HK-2 (cell line): ENCODE results near the gene AUNIP.

Source experiments
- DNase-seq: peaks from one replicate; pipeline ENCODE4 v3.0.0-alpha.2; 2018; ENCODE audit not compliant: unreplicated experiment

AUNIP gene

DNA sequence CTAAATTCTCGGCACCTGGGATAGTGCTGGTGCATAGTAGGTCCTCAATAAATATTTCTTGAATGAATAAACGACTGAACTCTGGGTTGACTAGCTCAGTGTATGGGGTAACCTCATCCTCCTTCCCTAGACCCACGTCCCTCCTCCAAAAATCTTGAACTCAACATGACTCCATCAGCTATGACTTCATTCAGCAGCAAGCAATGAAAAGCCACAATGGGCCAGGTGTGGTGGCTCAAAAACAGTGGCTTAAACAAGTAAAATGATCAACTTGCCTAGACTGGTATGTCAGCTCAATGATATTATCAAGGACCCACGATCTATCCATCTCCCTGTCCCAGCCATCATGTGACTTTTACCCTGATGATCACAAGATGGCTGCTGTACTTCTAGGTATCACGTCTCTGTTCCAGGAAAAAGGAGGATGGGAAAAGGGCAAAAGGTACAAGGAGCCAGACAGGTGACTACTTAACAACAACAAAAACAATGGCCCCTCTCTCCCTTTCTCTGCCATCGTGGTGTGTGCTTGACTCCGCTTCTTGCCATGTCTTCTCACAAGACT is 29.2 kb upstream of the AUNIP start:
- DNase-seq, result no peak

- no peak for DNase-seq
Observed at GRCh38 chr1:25885602-25886001, 26.3 kb upstream of the AUNIP start.

DNA sequence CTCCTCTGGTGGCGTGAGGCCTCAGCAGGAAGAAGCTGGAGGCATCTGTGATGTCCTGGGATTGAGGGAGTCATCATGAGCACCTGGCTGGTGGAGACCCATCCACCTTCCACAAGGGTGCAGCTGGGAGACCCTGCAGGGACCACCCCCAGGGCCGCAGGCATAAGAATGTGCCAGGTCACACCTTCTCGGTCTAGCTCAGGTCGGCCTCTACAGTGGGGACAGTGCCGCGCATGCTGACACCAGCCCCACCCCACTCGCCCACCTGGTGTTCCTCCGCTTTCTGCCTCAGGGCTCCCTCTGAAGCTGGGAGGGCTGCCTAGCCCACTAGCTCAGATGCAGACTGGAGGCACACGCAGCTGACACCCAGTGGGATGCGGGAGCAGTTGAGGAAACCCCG is 22.0 kb upstream of the AUNIP start:
- DNase-seq, result no peak

GRCh38 chr1:25880518-25880917 is 21.3 kb upstream of the AUNIP start:
- DNase-seq, result no peak

GRCh38 chr1:25879675-25880074 is 20.4 kb upstream of the AUNIP start:
- no peak for DNase-seq

DNA sequence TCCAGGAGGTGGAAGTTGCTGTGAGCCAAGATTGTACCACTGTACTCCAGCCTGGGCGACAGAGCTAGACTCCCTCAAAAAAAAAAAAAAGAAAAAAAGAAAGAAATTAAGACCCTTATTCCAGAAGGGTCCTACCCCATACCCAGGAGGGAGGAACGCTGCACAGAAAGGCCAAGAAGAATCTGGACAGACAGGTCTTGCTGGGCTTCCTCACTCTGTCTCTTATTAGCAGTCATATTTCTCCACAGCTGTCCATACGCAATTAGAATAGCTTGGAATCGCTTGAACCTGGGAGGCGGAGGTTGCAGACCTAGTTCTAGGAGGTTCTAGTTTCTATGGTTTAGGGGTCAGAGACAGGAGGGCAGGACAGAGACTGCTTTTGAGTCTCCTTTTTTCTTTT is 19.4 kb upstream of the AUNIP start:
- DNase-seq, result no peak

- DNase-seq, result no peak
Observed at GRCh38 chr1:25877155-25877554, 17.9 kb upstream of the AUNIP start.

DNA sequence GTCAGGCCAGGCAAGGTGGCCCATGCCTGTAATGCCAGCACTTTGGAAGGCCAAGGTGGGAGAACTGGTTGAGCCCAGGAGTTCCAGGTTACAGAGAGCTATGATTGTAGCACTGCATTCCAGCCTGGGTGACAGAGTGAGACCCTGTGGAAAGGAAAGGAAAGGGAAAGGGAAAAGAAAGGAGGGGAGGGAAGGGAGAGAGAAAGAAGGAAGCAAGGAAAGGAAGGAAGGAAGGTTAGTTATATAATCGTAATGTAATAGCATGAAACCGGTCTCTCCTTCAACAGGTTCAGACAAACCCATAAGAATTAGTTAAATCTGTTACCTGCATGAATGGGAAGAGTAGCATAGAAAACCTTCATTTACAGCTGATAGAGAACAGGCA is 17.4 kb upstream of the AUNIP start:
- no peak for DNase-seq

DNA sequence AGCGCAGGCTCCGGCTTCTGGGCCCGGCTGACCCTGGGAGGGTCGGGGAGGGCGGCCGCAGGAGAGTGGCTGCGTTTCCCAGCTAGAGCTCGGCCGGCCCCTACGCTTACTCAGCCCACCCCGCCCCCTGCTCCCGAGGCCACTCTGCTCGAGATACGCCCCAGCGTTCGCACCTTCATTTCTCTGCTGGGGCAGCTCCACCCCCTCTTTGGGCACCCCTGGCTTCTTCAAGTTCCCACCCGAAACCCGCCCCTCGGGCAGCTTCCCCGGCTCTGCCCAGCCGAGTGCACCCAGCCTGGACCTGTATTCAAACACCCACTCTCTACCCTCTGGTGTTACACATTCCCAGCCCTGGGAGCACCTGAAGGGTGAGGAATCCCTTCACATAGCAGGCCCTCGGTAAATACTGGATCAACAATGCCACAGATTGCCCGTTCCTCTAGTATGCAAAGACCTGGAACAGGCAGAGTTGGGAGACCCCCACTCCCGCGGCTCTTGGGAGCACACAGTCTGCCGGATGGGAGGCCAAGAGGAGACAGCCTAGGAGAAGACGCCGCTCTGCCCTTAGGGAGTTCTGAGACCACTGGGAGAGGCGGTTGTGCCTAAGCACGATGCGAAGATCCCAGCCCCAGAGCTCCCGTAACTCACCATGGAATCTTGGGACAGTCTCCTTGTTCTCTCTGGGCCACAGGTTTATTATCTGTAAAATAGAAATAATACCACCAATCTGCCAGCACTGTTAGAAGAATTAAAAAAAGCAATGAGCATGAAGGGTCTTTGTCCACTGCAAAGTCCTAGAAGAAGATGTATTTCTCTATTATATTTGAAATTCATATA is 16.8 kb upstream of the AUNIP start:
- no peak for DNase-seq

- DNase-seq, result peak; percentile 60
Observed at GRCh38 chr1:25875154-25875855, 16.0 kb upstream of the AUNIP start, which contains the start of gene PAQR7. Gene PAQR7, minus strand, starts transcription at chr1:25875708. Its CDS starts 11,869 bp downstream, at chr1:25863839.

DNA sequence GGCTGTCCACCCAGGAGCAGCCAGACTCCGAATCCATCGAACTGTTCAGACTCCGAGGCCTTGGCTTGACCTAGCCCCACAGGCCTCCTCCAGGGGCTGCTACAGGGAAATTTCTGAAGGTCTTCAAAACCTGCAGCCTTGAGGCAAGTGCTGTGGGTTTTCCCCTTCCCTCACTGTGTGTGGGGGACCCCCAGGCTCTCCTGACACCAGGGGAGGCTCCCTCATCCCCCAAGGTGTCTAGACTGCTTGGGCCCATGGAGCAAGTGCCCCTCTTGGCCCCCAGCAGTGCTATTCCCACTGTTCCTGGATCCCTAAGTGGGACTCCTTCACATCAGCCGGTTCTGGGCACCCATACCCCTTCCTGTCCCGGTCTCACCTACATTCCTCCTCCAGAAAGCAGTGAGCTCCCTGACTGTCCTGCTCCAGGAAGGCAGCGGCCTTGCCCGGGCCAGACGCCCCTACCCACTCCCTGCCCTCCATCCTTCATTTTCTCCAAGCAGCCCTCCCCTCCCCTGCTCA is 15.4 kb upstream of the AUNIP start:
- DNase-seq, result no peak

GRCh38 chr1:25874209-25874608 is 15.0 kb upstream of the AUNIP start:
- no peak for DNase-seq

GRCh38 chr1:25873120-25873519 is 13.9 kb upstream of the AUNIP start:
- DNase-seq, result no peak

DNA sequence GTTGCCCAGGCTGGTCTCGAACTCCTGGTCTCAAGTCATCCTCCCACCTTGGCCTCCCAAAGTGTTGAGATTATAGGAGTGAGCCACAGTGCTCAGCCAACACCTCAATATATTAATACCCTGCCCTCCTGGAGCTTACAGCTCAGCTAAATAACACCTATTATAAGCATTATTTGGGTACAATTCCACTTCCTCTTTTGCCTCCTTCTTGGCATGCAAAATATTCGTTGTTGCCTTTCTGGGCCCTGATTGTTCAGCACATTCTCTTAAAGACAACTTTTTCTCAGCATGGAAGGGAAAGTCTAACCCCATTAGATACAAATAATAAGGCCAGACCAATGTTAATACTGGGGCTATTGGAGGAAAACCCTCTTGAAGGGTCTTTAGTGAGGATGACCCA is 13.5 kb upstream of the AUNIP start:
- no peak for DNase-seq

GRCh38 chr1:25871704-25872494 is 12.6 kb upstream of the AUNIP start:
- no peak for DNase-seq

GRCh38 chr1:25871086-25871703 is 11.9 kb upstream of the AUNIP start:
- no peak for DNase-seq

DNA sequence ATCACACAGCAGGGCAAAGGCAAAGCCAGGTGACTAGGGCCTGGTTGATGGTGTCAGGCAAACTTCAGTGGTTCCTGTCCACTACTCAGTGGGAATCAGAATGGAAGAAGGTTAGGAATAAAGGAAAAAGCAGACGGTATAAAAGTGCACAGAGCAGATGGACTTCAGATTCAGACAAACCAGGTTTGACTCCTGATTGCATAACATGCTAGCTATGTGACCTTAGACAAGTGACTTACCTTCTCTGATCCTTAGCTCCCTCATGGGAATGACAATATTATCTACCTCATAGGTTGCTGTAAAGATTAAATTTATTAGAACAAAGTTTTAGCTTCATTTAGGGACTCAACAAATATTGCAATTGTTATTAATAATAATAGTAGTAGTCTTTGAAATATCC is 11.4 kb upstream of the AUNIP start:
- no peak for DNase-seq

DNA sequence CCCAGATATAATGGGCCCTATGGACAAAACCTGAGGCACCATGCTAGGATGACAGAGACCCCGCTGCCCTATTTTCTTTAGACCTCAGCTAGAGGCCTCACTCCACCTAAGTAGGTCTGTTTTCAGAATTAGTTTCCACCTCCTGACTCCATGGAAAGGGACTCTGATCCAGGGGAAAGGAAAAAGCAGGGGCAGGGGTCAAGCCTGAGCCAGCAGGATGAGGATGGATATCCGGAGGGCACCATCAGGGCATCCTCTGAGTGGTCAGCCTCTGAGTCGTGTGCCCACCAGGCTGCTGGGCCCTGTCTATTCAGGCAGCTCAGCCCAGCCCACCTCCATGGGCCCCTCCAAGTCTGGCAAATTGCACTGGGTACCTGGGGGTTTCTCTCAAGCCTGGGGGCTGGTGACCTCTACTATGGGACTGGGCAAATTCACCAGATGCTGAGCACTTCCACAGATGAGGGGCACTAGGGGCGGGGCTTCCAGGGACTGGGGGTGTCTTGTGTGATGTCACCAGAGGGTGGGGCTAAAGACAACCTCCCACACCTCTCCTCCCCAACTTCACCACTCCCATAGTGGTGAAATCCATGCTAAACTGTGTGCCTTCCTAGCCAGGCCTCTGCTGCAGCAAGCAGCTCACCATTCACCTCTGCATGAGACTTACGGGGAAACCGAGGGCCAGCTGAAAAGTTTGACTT is 10.8 kb upstream of the AUNIP start:
- no peak for DNase-seq

- DNase-seq, result no peak
Observed at GRCh38 chr1:25867210-25867991, 8.1 kb upstream of the AUNIP start.

GRCh38 chr1:25866288-25866687 is 7.0 kb upstream of the AUNIP start:
- DNase-seq, result no peak
